WTC11 (cell line): ENCODE data around the gene ZRANB1. TPM values are rescaled to one million over a fixed set of nuclear protein-coding genes. Genes with fewer than 3 reads are reported as not detected.
A peak's percentile ranks its signal among the peaks of the same experiment; 100 is the strongest.

Experiments used
- ATAC-seq: fragments of 200-7000 bp; cut with Tn5 transposase; 2 replicates; pipeline ENCODE4 v1.10.0; 2021; ENCODE audit warnings: mild to moderate bottlenecking, moderate library complexity
- CTCF ChIA-PET: fragments of 300-600 bp; sonication (Branson Sonifier 250); formaldehyde crosslinking; loops from one replicate; lab custom pipeline; 2021; ENCODE audit warnings: antibody characterized with exemption; lab: Charles Lee
- POLR2A ChIA-PET: fragments of 350-600 bp; sonication (Branson Sonifier 250); formaldehyde crosslinking; loops from one replicate; lab custom pipeline; 2021; ENCODE audit warnings: antibody characterized with exemption; lab: Charles Lee
- DNase-seq: peaks from one replicate; pipeline ENCODE4 v3.0.0; 2021; ENCODE audit warnings: low spot score
- H3K27ac Mint-ChIP-seq: 2 replicates; pipeline ENCODE4 v1.8.0; 2021; ENCODE audit warnings: mixed read lengths
- H3K27me3 Mint-ChIP-seq: 2 replicates; pipeline ENCODE4 v1.8.0; 2021; ENCODE audit warnings: low read depth, mild to moderate bottlenecking, moderate library complexity, mixed read lengths
- H3K36me3 Mint-ChIP-seq: 2 replicates; pipeline ENCODE4 v1.8.0; 2021; ENCODE audit warnings: mixed read lengths
- H3K4me1 Mint-ChIP-seq: 2 replicates; pipeline ENCODE4 v1.8.0; 2022; ENCODE audit warnings: mixed read lengths
- H3K4me3 Mint-ChIP-seq: 2 replicates; pipeline ENCODE4 v1.8.0; 2021; ENCODE audit warnings: mild to moderate bottlenecking, moderate library complexity, mixed read lengths
- H3K9me3 Mint-ChIP-seq: 2 replicates; pipeline ENCODE4 v1.8.0; 2021; ENCODE audit warnings: mixed read lengths
- AFF4 ChIP-seq: sonication (generic); formaldehyde crosslinking; IDR thresholded peaks from 2 replicates; pipeline ENCODE4 v1.8.1; 2023; ENCODE audit warnings: mild to moderate bottlenecking, missing genetic modification reagents, borderline replicate concordance
- ATF2 ChIP-seq: sonication (generic); formaldehyde crosslinking; IDR thresholded peaks from 2 replicates; pipeline ENCODE4 v1.8.1; 2022; ENCODE audit warnings: low read depth, missing genetic modification reagents, borderline replicate concordance
- ATF3 ChIP-seq: sonication (generic); formaldehyde crosslinking; conservative IDR thresholded peaks from 2 replicates; pipeline ENCODE4 v1.8.1; 2022; ENCODE audit warnings: mild to moderate bottlenecking, missing genetic modification reagents
- ATF6 ChIP-seq: sonication (generic); formaldehyde crosslinking; IDR thresholded peaks from 2 replicates; pipeline ENCODE4 v1.8.1; 2023; ENCODE audit warnings: mild to moderate bottlenecking, missing genetic modification reagents
- CDX4 ChIP-seq: fragments of 250-450 bp; sonication (Bioruptor Pico); IDR thresholded peaks from 2 replicates; pipeline ENCODE4 v1.9.0; 2021; ENCODE audit warnings: moderate library complexity, mild to moderate bottlenecking, inconsistent platforms, borderline replicate concordance
- E2F1 ChIP-seq: sonication (generic); formaldehyde crosslinking; IDR thresholded peaks from 2 replicates; pipeline ENCODE4 v1.8.0; 2022; ENCODE audit warnings: mild to moderate bottlenecking, missing genetic modification reagents
- EMX1 ChIP-seq: fragments of 250-450 bp; sonication (Bioruptor Pico); IDR thresholded peaks from 2 replicates; pipeline ENCODE4 v1.8.0; 2021; ENCODE audit warnings: mild to moderate bottlenecking
- ESRRA ChIP-seq: sonication (generic); formaldehyde crosslinking; IDR thresholded peaks from 2 replicates; pipeline ENCODE4 v1.8.1; 2022; ENCODE audit warnings: mild to moderate bottlenecking, missing genetic modification reagents, borderline replicate concordance
- GTF2I ChIP-seq: fragments of 250-450 bp; sonication (Bioruptor Pico); conservative IDR thresholded peaks from 2 replicates; pipeline ENCODE4 v1.4.0; 2021; ENCODE audit warnings: mild to moderate bottlenecking
- JAZF1 ChIP-seq: fragments of 250-450 bp; sonication (Bioruptor Pico); IDR thresholded peaks from 2 replicates; pipeline ENCODE4 v1.9.0; 2021; ENCODE audit warnings: moderate library complexity, mild to moderate bottlenecking, inconsistent platforms
- NFE2L1 ChIP-seq: sonication (generic); formaldehyde crosslinking; IDR thresholded peaks from 2 replicates; pipeline ENCODE4 v1.8.1; 2023; ENCODE audit warnings: missing genetic modification reagents
- PREB ChIP-seq: sonication (generic); formaldehyde crosslinking; IDR thresholded peaks from 2 replicates; pipeline ENCODE4 v1.8.1; 2022; ENCODE audit warnings: mild to moderate bottlenecking, missing genetic modification reagents, moderate library complexity, borderline replicate concordance
- STAT6 ChIP-seq: sonication (generic); formaldehyde crosslinking; conservative IDR thresholded peaks from 2 replicates; pipeline ENCODE4 v1.8.1; 2023; ENCODE audit warnings: mild to moderate bottlenecking, low read depth, missing genetic modification reagents, moderate library complexity
- TP53 ChIP-seq: sonication (generic); formaldehyde crosslinking; IDR thresholded peaks from 2 replicates; pipeline ENCODE4 v1.8.1; 2023; ENCODE audit warnings: mild to moderate bottlenecking, missing genetic modification reagents
- USF2 ChIP-seq: sonication (generic); formaldehyde crosslinking; IDR thresholded peaks from 2 replicates; pipeline ENCODE4 v1.8.1; 2023; ENCODE audit warnings: mild to moderate bottlenecking, missing genetic modification reagents, moderate library complexity
- ZBTB21 ChIP-seq: sonication (generic); formaldehyde crosslinking; IDR thresholded peaks from 2 replicates; pipeline ENCODE4 v1.8.1; 2023; ENCODE audit warnings: mild to moderate bottlenecking, missing genetic modification reagents, borderline replicate concordance
- ZNF416 ChIP-seq: fragments of 250-450 bp; sonication (Bioruptor Pico); IDR thresholded peaks from 2 replicates; pipeline ENCODE4 v1.9.0; 2021; ENCODE audit warnings: mild to moderate bottlenecking, inconsistent platforms
- ZNF425 ChIP-seq: fragments of 250-450 bp; sonication (Bioruptor Pico); conservative IDR thresholded peaks from 2 replicates; pipeline ENCODE4 v1.9.0; 2021; ENCODE audit warnings: mild to moderate bottlenecking
- total RNA-seq: library from RNA; stranded (reverse); gene quantifications from 3 replicates; pipeline ENCODE4 v1.2.3, GENCODE V29; 2021

The ZRANB1 gene
- total RNA-seq, 1 experiment from 2014 or later, result 15.9 TPM

- ATAC-seq (peak; percentile 95), DNase-seq (peak; percentile 97)
- ChIA-PET POLR2A (interaction anchor here (0.5 kb wide), 1 partner anchor 160 kb away, joined by 3 read pairs; no protein-coding TSS in a partner anchor), CTCF (no interaction called here)
- no peaks in the 10 kb centered on the region for H3K27me3 Mint-ChIP-seq
- H3K4me3 Mint-ChIP-seq, result peak overlapping the region; percentile 86
- H3K36me3 Mint-ChIP-seq, result no peaks in the 10 kb centered on the region
- H3K4me1 Mint-ChIP-seq, result peaks cover 20% of the 10 kb centered on the region
- no peak overlapping the region for H3K27ac Mint-ChIP-seq
- H3K9me3 Mint-ChIP-seq, result no peaks in the 10 kb centered on the region
- TF ChIP-seq ATF6 (CRISPR knock-in tag) (no peak), EMX1 (CRISPR knock-in tag) (no peak), ATF2 (no peak), AFF4 (CRISPR knock-in tag) (no peak), NFE2L1 (CRISPR knock-in tag) (peak; percentile 26; the same call in 1 of the 2 replicates), ESRRA (CRISPR knock-in tag) (no peak), E2F1 (CRISPR knock-in tag) (no peak), USF2 (CRISPR knock-in tag) (no peak; the same call in 1 of the 2 replicates), ZNF416 (CRISPR knock-in tag) (no peak), CDX4 (CRISPR knock-in tag) (no peak), TP53 (CRISPR knock-in tag) (peak; percentile 59; the same call in 1 of the 2 replicates), PREB (CRISPR knock-in tag) (no peak), JAZF1 (CRISPR knock-in tag) (no peak), ZNF425 (CRISPR knock-in tag) (no peak), ZBTB21 (CRISPR knock-in tag) (peak; percentile 89), ATF3 (no peak), STAT6 (CRISPR knock-in tag) (no peak), GTF2I (CRISPR knock-in tag) (no peak)
Observed at GRCh38 chr10:124916585-124917427, 25.1 kb upstream of the ZRANB1 start.
